Dedifferentiated amniotic fluid mesenchymal stem cell (primary cell): ENCODE measurements around the gene OAT.
"Not testable (repeated sequence)": the region's sequence is repeated elsewhere in the genome, so short reads cannot be mapped to it uniquely, and the experiment has no call there.

Experiments
- DNase-seq: peaks from one replicate; pipeline ENCODE4 v3.0.0-alpha.2; 2016; ENCODE audit errors: extremely low spot score

Gene OAT

GRCh38 chr10:124378881-124379471 is 39.7 kb downstream of the OAT start:
- no peak for DNase-seq

GRCh38 chr10:124378271-124378670 is 40.5 kb downstream of the OAT start:
- no peak for DNase-seq

GRCh38 chr10:124377101-124377500 is 41.6 kb downstream of the OAT start:
- no peak for DNase-seq

GRCh38 chr10:124376411-124376810 is 42.3 kb downstream of the OAT start:
- DNase-seq: no peak

- no peak for DNase-seq
Measured at GRCh38 chr10:124375691-124376090, 43.0 kb downstream of the OAT start.

GRCh38 chr10:124375353-124375614 is 43.4 kb downstream of the OAT start:
- DNase-seq: no peak

GRCh38 chr10:124374535-124375352 is 44.0 kb downstream of the OAT start:
- no peak for DNase-seq

GRCh38 chr10:124372899-124373298 is 45.8 kb downstream of the OAT start:
- DNase-seq: no peak

- no peak for DNase-seq
Measured at GRCh38 chr10:124370426-124370825, 48.3 kb downstream of the OAT start.

GRCh38 chr10:124369986-124370385 is 48.7 kb downstream of the OAT start:
- no peak for DNase-seq

GRCh38 chr10:124369533-124369932 is 49.2 kb downstream of the OAT start:
- DNase-seq: not testable (repeated sequence)

- DNase-seq: no peak
Measured at GRCh38 chr10:124369066-124369465, 49.7 kb downstream of the OAT start.

GRCh38 chr10:124367936-124368335 is 50.8 kb downstream of the OAT start:
- no peak for DNase-seq

- no peak for DNase-seq
Measured at GRCh38 chr10:124367414-124367813, 51.3 kb downstream of the OAT start.

GRCh38 chr10:124366825-124367224 is 51.9 kb downstream of the OAT start:
- DNase-seq: no peak

GRCh38 chr10:124366343-124366742 is 52.4 kb downstream of the OAT start:
- no peak for DNase-seq

GRCh38 chr10:124364674-124365073 is 54.0 kb downstream of the OAT start:
- no peak for DNase-seq

- DNase-seq: no peak
Measured at GRCh38 chr10:124362568-124362967, 56.2 kb downstream of the OAT start.

- DNase-seq: no peak
Measured at GRCh38 chr10:124359336-124359832, 59.3 kb downstream of the OAT start.

GRCh38 chr10:124357561-124357885 is 61.2 kb downstream of the OAT start:
- no peak for DNase-seq

- DNase-seq: no peak
Measured at GRCh38 chr10:124356701-124357560, 61.8 kb downstream of the OAT start.
